Activated CD4-positive, alpha-beta T cell treated with anti-CD3 and anti-CD28 coated beads for 36 hours (primary cell): ENCODE results near the gene PRDM16. TPM values are rescaled to one million over a fixed set of nuclear protein-coding genes. Genes with fewer than 3 reads are reported as not detected.

Experiments
- ATAC-seq: fragments of 200-7000 bp; cut with Tn5 transposase; one replicate; pipeline ENCODE4 v1.10.0; 2021; ENCODE audit warnings: mild to moderate bottlenecking, moderate library complexity
- CTCF ChIA-PET: fragments of 350-600 bp; sonication (Branson Sonifier 250); formaldehyde crosslinking; loops from one replicate; lab custom pipeline; 2021; ENCODE audit warnings: antibody characterized with exemption; lab: Charles Lee
- POLR2A ChIA-PET: fragments of 350-600 bp; sonication (Branson Sonifier 250); formaldehyde crosslinking; loops from one replicate; lab custom pipeline; 2021; ENCODE audit warnings: antibody characterized with exemption, inconsistent platforms; lab: Charles Lee
- DNase-seq: peaks from one replicate; pipeline ENCODE4 v3.0.0-alpha.2; 2020
- H3K27ac Mint-ChIP-seq: one replicate; pipeline ENCODE4 v1.8.0; 2021; ENCODE audit warnings: mixed read lengths
- H3K27me3 Mint-ChIP-seq: one replicate; pipeline ENCODE4 v1.8.0; 2021; ENCODE audit warnings: mixed read lengths
- H3K36me3 Mint-ChIP-seq: one replicate; pipeline ENCODE4 v1.8.0; 2021; ENCODE audit warnings: low read depth, mixed read lengths
- H3K4me1 Mint-ChIP-seq: one replicate; pipeline ENCODE4 v1.8.0; 2021; ENCODE audit warnings: mixed read lengths
- H3K4me3 Mint-ChIP-seq: one replicate; pipeline ENCODE4 v1.8.0; 2021; ENCODE audit warnings: mild to moderate bottlenecking, moderate library complexity, mixed read lengths
- H3K9me3 Mint-ChIP-seq: one replicate; pipeline ENCODE4 v1.8.0; 2021; ENCODE audit warnings: low read depth, mixed read lengths
- intact Hi-C, 2 experiments: fragments of 100-400 bp; cut with DNase I in 1 of 2; cut with micrococcal nuclease in 1 of 2; formaldehyde crosslinking; loops; one replicate each; pipeline versions ENCODE4 v1.14.2 to v1.15.1; 2022 to 2024; cut with DNase I, micrococcal nuclease
- total RNA-seq, 2 experiments: library from RNA; stranded (reverse); gene quantifications; one replicate each; pipeline ENCODE4 v1.2.3, GENCODE V29; 2021

The PRDM16 gene
- total RNA-seq, 2 experiments from 2014 or later, result 0.32 TPM; not detected in 1

- intact Hi-C loops, result no loop called here
- no peak for ATAC-seq
- Mint-ChIP-seq H3K4me1 (no peaks in the 10 kb centered on the region), H3K36me3 (no peaks in the 10 kb centered on the region), H3K9me3 (no peaks in the 10 kb centered on the region), H3K27me3 (no peaks in the 10 kb centered on the region), H3K27ac (no peak overlapping the region), H3K4me3 (no peak overlapping the region)
- ChIA-PET POLR2A (no interaction called here), CTCF (no interaction called here)
- DNase-seq, result no peak
Observed at GRCh38 chr1:3195480-3195815, 126.4 kb downstream of the PRDM16 start.

DNA sequence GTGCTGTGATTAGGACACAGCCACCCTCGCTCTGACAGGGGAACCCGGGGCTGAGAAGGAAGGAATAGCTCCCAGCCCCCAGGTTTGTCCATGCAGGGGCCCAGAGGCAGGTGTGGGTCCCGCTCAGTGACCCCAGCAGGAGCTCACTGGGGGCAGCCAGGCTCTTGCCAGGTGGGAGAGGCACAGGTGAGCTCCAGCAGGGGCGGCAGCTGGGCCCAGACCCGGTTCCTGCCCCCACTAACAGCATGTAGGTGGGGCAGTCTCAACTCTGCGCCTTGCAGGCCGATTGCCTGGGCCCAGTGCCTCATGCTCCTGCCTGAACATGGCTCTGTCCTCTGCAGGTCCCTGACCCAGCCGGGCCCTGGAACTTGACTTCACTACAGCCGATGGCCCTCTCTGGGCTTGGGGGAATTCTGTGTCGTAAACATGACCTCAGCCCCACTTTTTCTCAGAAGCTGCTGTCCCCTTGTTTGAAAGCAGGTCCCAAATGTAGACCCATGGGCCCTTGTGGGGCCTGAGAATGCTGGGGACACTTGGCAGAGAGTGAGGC is 127.0 kb downstream of the PRDM16 start:
- Mint-ChIP-seq H3K27ac (no peak overlapping the region), H3K4me3 (no peak overlapping the region), H3K9me3 (no peaks in the 10 kb centered on the region), H3K36me3 (no peaks in the 10 kb centered on the region), H3K4me1 (no peaks in the 10 kb centered on the region), H3K27me3 (no peaks in the 10 kb centered on the region)
- DNase-seq (no peak), ATAC-seq (no peak)
- CTCF ChIA-PET, result interaction anchor here (0.6 kb wide), 1 partner anchor 279 kb away, joined by 4 read pairs; no protein-coding TSS in a partner anchor
- intact Hi-C loops, result no loop called here
- POLR2A ChIA-PET, result no interaction called here

- ChIA-PET POLR2A (no interaction called here), CTCF (interaction anchor here (0.6 kb wide), 1 partner anchor 280 kb away, joined by 4 read pairs; no protein-coding TSS in a partner anchor)
- ATAC-seq, result no peak
- no peak for DNase-seq
- H3K9me3 Mint-ChIP-seq, result no peaks in the 10 kb centered on the region
- H3K27ac Mint-ChIP-seq, result no peak overlapping the region
- H3K27me3 Mint-ChIP-seq, result no peaks in the 10 kb centered on the region
- H3K4me3 Mint-ChIP-seq, result no peak overlapping the region
- intact Hi-C loops, result no loop called here
- no peaks in the 10 kb centered on the region for H3K36me3 Mint-ChIP-seq
- no peaks in the 10 kb centered on the region for H3K4me1 Mint-ChIP-seq
Observed at GRCh38 chr1:3196577-3197245, 127.7 kb downstream of the PRDM16 start.

GRCh38 chr1:3197781-3198316 is 128.8 kb downstream of the PRDM16 start:
- POLR2A ChIA-PET, result no interaction called here
- DNase-seq, result no peak
- no peaks in the 10 kb centered on the region for H3K27me3 Mint-ChIP-seq
- no peak overlapping the region for H3K27ac Mint-ChIP-seq
- H3K9me3 Mint-ChIP-seq, result no peaks in the 10 kb centered on the region
- ATAC-seq, result no peak
- no peaks in the 10 kb centered on the region for H3K36me3 Mint-ChIP-seq
- intact Hi-C loops, result no loop called here
- CTCF ChIA-PET, result interaction anchor here (0.5 to 0.6 kb wide), 2 partner anchors 130 to 1261 kb away, joined by 3 read pairs; no protein-coding TSS in a partner anchor
- no peaks in the 10 kb centered on the region for H3K4me1 Mint-ChIP-seq
- no peak overlapping the region for H3K4me3 Mint-ChIP-seq

DNA sequence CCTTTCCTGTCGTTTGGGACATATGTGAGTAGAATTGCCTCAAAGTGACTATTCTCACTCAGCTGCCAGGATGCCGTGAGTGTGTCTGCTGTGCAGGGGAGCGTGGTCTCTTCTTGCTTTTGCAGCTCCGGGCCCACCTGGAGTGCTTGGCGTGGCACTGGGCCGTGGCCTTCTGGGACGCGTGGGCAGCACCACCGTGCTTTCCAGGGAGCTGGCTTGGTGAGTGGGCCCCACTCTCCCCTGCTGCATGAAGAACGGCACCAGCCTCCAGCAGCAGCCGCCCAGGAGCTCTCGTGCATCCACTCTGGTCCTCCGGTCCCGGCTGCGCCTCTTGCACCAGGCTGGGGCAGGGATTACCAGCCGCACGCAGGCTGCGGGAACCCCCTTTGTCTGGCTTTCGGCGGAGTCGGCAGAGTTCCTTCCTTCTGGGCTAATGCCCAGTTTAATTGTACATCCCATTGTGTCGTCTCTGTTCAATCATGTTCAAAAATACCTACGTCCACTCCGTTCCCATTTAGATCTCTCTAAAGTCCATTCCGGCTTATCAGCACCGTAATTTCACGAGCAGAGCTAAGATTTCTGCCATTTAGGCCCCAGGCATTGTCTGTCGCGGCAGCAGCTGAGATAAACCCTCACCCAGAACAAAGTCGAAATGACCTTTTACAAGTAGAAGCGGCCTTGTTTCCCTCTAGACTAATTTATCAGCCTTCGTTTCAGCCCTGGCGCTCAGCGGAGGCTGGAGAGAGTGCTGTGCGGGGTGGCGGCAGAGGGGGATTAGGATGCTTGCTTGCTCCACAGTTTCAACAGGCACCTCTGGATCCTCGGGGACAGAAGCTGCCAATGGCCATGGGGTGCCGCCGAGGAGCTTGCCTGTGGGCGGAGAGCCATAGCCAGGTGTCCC is 129.6 kb downstream of the PRDM16 start:
- Mint-ChIP-seq H3K27me3 (no peaks in the 10 kb centered on the region), H3K9me3 (no peaks in the 10 kb centered on the region), H3K36me3 (no peaks in the 10 kb centered on the region), H3K4me3 (no peak overlapping the region), H3K4me1 (no peaks in the 10 kb centered on the region), H3K27ac (no peak overlapping the region)
- POLR2A ChIA-PET, result no interaction called here
- intact Hi-C loops, result no loop called here
- CTCF ChIA-PET, result interaction anchor here (0.7 kb wide), 1 partner anchor 86 kb away, joined by 3 read pairs; no protein-coding TSS in a partner anchor
- DNase-seq (no peak), ATAC-seq (no peak)

DNA sequence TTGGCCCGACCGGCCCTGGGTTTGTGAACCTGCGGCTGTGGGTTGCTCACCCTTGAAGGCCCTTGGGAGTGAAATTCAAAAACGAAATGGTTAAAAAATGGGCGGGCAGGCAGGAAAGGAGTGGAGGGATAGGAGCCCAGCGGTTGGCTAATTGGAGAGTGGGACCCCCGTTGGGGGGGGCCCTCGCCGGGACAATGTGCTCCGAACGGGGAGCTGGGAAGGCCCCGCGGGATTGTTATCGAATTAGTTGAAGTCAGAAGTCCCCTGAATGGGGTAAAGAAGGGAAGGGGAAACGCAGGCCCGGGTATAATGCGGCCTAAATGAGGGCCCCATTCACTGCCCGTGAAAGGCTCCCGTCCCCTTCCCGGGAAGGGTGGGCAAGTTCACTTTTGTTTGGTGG is 135.7 kb downstream of the PRDM16 start:
- DNase-seq (no peak), ATAC-seq (no peak)
- ChIA-PET POLR2A (no interaction called here), CTCF (no interaction called here)
- intact Hi-C loops, result no loop called here
- H3K4me3 Mint-ChIP-seq, result no peak overlapping the region
- H3K27ac Mint-ChIP-seq, result no peak overlapping the region
- no peaks in the 10 kb centered on the region for H3K27me3 Mint-ChIP-seq
- H3K36me3 Mint-ChIP-seq, result no peaks in the 10 kb centered on the region
- H3K4me1 Mint-ChIP-seq, result no peaks in the 10 kb centered on the region
- H3K9me3 Mint-ChIP-seq, result no peaks in the 10 kb centered on the region

GRCh38 chr1:3205815-3206214 is 136.8 kb downstream of the PRDM16 start:
- ATAC-seq, result no peak
- intact Hi-C loops, result no loop called here
- no peaks in the 10 kb centered on the region for H3K9me3 Mint-ChIP-seq
- POLR2A ChIA-PET, result no interaction called here
- DNase-seq, result no peak
- no peak overlapping the region for H3K27ac Mint-ChIP-seq
- no peaks in the 10 kb centered on the region for H3K36me3 Mint-ChIP-seq
- no peaks in the 10 kb centered on the region for H3K27me3 Mint-ChIP-seq
- no peaks in the 10 kb centered on the region for H3K4me1 Mint-ChIP-seq
- CTCF ChIA-PET, result no interaction called here
- H3K4me3 Mint-ChIP-seq, result no peak overlapping the region

- Mint-ChIP-seq H3K36me3 (no peaks in the 10 kb centered on the region), H3K27ac (no peak overlapping the region), H3K4me1 (no peaks in the 10 kb centered on the region), H3K9me3 (no peaks in the 10 kb centered on the region), H3K4me3 (no peak overlapping the region), H3K27me3 (no peaks in the 10 kb centered on the region)
- DNase-seq, result no peak
- ChIA-PET POLR2A (no interaction called here), CTCF (no interaction called here)
- intact Hi-C loops, result no loop called here
- no peak for ATAC-seq
Observed at GRCh38 chr1:3206696-3207095, 137.7 kb downstream of the PRDM16 start.

- DNase-seq, result no peak
Observed at GRCh38 chr1:3207217-3207848, 138.3 kb downstream of the PRDM16 start.

GRCh38 chr1:3208819-3209200 is 139.8 kb downstream of the PRDM16 start:
- ChIA-PET POLR2A (no interaction called here), CTCF (interaction anchor here (1.0 kb wide), 1 partner anchor 748 kb away, joined by 3 read pairs; no protein-coding TSS in a partner anchor)
- no peaks in the 10 kb centered on the region for H3K27me3 Mint-ChIP-seq
- ATAC-seq (no peak), DNase-seq (no peak)
- no peaks in the 10 kb centered on the region for H3K36me3 Mint-ChIP-seq
- H3K9me3 Mint-ChIP-seq, result no peaks in the 10 kb centered on the region
- no peak overlapping the region for H3K4me3 Mint-ChIP-seq
- no peak overlapping the region for H3K27ac Mint-ChIP-seq
- no peaks in the 10 kb centered on the region for H3K4me1 Mint-ChIP-seq
- intact Hi-C loops, result no loop called here

More at GRCh38 chr1:3207217-3207848, 138.3 kb downstream of the PRDM16 start:
- intact Hi-C loops, result no loop called here
- Mint-ChIP-seq H3K36me3 (no peaks in the 10 kb centered on the region), H3K4me3 (no peak overlapping the region), H3K4me1 (no peaks in the 10 kb centered on the region), H3K9me3 (no peaks in the 10 kb centered on the region), H3K27me3 (no peaks in the 10 kb centered on the region), H3K27ac (no peak overlapping the region)
- ATAC-seq, result no peak
- POLR2A ChIA-PET, result no interaction called here
- CTCF ChIA-PET, result no interaction called here

DNA sequence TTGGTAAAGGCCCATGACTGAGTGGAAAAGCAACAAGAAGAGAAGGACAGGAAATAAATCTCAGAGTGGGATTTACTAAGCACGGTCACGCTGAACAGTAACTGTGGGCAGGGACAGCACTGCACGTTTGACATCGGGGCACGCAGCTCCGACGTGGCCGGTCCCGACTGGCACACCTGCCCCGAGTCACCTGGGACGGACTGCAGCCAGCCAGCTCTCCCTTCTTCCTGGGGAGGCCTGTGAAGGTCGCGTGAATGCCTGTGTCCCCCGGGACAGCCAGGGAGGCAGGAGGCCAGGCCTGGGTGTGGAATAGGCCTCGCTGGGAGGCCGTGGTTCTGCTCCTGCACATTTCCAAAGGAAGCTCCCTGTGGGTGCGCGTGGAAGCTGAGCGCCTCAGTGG is 140.2 kb downstream of the PRDM16 start:
- intact Hi-C loops, result no loop called here
- H3K4me3 Mint-ChIP-seq, result no peak overlapping the region
- CTCF ChIA-PET, result interaction anchor here (1.0 kb wide), 1 partner anchor 747 kb away, joined by 3 read pairs; no protein-coding TSS in a partner anchor
- no peak for DNase-seq
- no peaks in the 10 kb centered on the region for H3K36me3 Mint-ChIP-seq
- POLR2A ChIA-PET, result no interaction called here
- H3K27ac Mint-ChIP-seq, result no peak overlapping the region
- no peaks in the 10 kb centered on the region for H3K27me3 Mint-ChIP-seq
- no peaks in the 10 kb centered on the region for H3K4me1 Mint-ChIP-seq
- H3K9me3 Mint-ChIP-seq, result no peaks in the 10 kb centered on the region
- ATAC-seq, result no peak
